GM21447 (cell line): Measurements from ENCODE around the gene LRRC42.
"Not testable (repeated sequence)": the region's sequence is repeated elsewhere in the genome, so short reads cannot be mapped to it uniquely, and the experiment has no call there.

Experiments
- ATAC-seq: cut with Tn5 transposase; IDR thresholded peaks from one replicate; pipeline ENCODE4 v1.9.1; 2021; ENCODE audit not compliant: unreplicated experiment

The LRRC42 gene

DNA sequence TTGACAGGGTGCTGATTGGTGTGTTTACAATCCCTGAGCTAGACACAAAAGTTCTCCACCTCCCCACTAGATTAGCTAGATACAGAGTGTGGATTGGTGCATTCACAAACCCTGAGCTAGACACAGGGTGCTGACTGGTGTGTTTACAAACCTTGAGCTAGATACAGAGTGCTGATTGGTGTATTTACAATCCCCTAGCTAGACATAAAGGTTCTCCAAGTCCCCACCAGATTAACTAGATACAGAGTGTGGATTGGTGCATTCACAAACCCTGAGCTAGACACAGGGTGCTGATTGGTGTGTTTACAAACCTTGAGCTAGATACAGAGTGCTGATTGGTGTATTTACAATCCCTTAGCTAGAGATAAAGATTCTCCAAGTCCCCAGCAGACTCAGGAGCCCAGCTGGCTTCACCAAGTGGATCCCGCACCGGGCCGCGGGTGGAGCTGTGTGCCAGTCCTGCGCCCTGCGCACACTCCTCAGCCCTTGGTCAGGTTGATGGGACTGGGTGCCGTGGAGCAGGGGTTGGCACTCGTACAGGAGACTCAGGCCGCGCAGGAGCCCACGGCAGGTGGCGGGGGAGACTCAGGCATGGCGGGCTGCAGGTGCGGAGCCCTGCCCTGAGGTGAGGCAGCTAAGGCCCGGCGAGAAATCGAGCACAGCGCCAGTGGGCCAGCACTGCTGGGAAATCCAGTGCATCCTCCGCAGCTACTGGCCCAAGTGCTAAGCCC is 57.8 kb downstream of the LRRC42 start:
- not testable (repeated sequence) for ATAC-seq

DNA sequence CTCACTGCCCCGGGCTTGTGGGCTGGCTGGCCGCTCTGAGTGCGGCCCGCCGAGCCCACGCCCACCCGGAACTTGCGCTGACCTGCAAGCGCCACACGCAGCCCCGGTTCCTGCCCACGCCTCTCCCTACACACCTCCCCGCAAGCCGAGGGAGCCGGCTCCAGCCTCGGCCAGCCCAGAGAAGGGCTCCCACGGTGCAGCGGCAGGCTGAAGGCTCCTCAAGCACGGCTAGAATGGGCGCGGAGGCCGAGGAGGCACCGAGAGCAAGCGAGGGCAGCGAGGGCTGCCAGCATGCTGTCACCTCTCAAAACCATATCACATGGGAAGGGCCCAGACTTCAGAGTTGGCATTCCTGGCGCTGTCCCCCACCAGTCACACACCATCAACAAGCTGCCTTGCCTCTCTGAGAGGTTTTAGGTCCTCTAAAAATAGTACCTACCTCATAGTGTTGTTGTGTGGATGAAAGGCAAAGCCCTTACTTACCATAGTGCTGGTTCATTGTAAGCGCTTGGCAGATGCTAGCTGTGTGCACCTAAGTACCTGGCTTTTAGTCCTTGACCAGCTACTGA is 58.4 kb downstream of the LRRC42 start:
- ATAC-seq = no peak

DNA sequence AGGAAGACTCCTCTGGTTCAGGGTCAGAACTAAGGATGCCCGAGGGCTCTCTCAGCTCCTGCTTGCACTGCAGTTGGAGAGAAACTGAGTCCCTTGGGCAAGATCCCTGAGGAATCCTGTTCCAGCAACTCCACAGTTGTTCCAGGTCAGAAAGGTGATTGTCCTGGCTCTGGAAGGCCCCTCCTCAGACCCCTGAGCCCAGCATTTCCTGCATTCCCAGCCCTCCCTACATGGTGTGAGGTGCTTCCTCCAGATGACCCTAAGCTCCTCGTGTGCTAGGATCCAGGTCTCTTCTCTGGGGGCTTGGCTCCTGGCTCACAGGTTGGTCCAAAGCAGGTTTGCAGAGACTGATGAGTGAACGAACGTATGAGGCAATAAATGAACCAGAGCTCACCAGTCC is 60.4 kb downstream of the LRRC42 start:
- ATAC-seq = no peak

GRCh38 chr1:54007613-54008012 is 61.5 kb downstream of the LRRC42 start:
- ATAC-seq = no peak

- no peak for ATAC-seq
Measured at GRCh38 chr1:54008876-54009275, 62.7 kb downstream of the LRRC42 start.

DNA sequence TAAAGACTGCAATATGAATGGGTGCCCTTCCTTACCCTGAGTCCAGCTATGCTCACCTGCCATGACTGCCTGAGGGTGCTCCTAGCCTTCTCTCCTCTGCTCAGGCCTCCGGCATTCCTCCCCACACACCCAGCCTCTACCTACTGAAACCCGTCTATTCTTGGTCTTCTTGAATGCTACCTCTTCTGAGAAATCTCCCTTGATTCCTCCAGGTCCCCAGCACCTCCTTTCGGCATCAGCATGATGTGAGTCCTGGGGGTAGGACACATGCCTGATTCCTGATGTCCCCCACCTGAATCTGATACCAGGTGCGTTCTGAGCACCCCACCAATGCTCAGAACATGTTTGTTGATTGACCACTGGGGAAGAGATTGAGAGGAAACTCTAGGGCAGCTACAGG is 63.3 kb downstream of the LRRC42 start:
- ATAC-seq = no peak

- no peak for ATAC-seq
Measured at GRCh38 chr1:54010415-54011117, 64.4 kb downstream of the LRRC42 start.

- ATAC-seq = no peak
Measured at GRCh38 chr1:54011316-54012007, 65.3 kb downstream of the LRRC42 start.

DNA sequence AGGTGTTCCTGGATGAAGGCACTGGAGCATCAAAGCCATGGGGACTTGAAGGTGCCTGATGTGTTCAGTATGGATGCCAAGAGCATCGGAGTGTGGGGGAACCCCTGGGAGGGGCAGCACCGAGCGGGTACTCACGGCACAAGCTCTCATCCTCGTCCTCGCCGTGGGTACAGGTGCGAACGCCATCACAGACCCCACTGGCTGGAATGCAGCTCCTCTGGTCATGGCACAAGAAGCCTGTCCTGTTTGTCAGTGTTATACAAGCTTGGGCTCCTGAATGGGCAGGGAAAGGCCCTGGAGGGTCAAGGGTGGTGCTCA is 65.8 kb downstream of the LRRC42 start:
- ATAC-seq = no peak

GRCh38 chr1:54012863-54013262 is 66.7 kb downstream of the LRRC42 start:
- ATAC-seq = no peak

DNA sequence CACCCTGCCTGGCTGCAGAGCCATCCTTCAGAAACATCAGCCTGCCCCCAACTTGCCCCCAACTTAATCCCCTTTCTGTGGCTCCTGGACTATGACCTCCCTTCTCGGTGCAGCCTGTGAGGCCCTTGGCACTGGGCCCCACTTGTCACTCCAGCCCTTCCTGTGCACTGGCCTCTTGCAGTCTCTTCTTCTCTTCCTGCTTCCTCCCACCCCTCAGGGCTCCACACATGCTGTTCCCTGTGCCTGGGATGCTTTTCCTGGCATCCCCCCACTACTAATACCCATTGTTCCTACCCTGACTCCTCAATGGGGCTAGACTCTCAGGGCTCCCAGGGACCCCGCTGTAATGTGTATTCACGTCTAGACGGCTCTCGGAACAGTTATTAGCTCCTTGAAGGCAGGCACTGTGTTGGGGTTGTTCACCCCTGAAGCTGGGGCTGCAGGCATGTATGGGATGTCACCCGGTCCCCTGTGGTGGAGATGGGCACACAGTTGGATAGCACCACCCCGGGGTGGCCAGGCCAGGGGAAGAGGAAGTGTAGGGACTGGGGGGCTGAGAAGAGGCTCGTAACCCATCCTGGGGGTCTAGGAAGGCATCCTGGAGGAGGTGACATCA is 67.4 kb downstream of the LRRC42 start:
- no peak for ATAC-seq

- no peak for ATAC-seq
Measured at GRCh38 chr1:54014009-54014629, 68.0 kb downstream of the LRRC42 start.

GRCh38 chr1:54016343-54017282 is 70.5 kb downstream of the LRRC42 start:
- no peak for ATAC-seq
